Measurements from ENCODE around the gene MTHFD1L.

MTHFD1L gene

GRCh38 chr6:150979826-150980350, 114.4 kb downstream of the MTHFD1L start:
- TF ChIP-seq ZFP30 (CRISPR knock-in tag; IDR thresholded peaks at IDR 0.05): no peak
- no peak for TF ChIP-seq PPARA (CRISPR knock-in tag; IDR thresholded peaks at IDR 0.05; ENCODE audit: borderline replicate concordance)
- TF ChIP-seq POU6F1 (CRISPR knock-in tag; IDR thresholded peaks at IDR 0.05; ENCODE audit: borderline replicate concordance, low read depth): no peak
- no peak for TF ChIP-seq TCF4 (CRISPR knock-in tag; IDR thresholded peaks at IDR 0.05; ENCODE audit: borderline replicate concordance)
- no peak for TF ChIP-seq PATZ1 (CRISPR knock-in tag; IDR thresholded peaks at IDR 0.05; ENCODE audit: borderline replicate concordance)
- no peak for TF ChIP-seq GLIS3 (CRISPR knock-in tag; IDR thresholded peaks at IDR 0.05)
- TF ChIP-seq OSR1 (CRISPR knock-in tag; IDR thresholded peaks at IDR 0.05): no peak
- no peak for TF ChIP-seq ZNF8 (CRISPR knock-in tag; IDR thresholded peaks at IDR 0.05)
- TF ChIP-seq CREB5 (CRISPR knock-in tag; IDR thresholded peaks at IDR 0.05; ENCODE audit: low read depth): no peak
- TF ChIP-seq SNAI2 (CRISPR knock-in tag; IDR thresholded peaks at IDR 0.05): no peak
- no peak for TF ChIP-seq BACH2 (CRISPR knock-in tag; IDR thresholded peaks at IDR 0.05; ENCODE audit: borderline replicate concordance)
- TF ChIP-seq TOX (CRISPR knock-in tag; IDR thresholded peaks at IDR 0.05; ENCODE audit: borderline replicate concordance): no peak
- TF ChIP-seq ZC3H10 (CRISPR knock-in tag; IDR thresholded peaks at IDR 0.05): no peak
- no peak for TF ChIP-seq CSDC2 (CRISPR knock-in tag; IDR thresholded peaks at IDR 0.05)
- ATAC-seq: no peak

GRCh38 chr6:150981095-150981494, 115.6 kb downstream of the MTHFD1L start:
- no peak for TF ChIP-seq ZFP3 (CRISPR knock-in tag; IDR thresholded peaks at IDR 0.05)
- no peak for TF ChIP-seq BACH2 (CRISPR knock-in tag; IDR thresholded peaks at IDR 0.05; ENCODE audit: borderline replicate concordance)
- no peak for TF ChIP-seq RARB (CRISPR knock-in tag; IDR thresholded peaks at IDR 0.05)
- TF ChIP-seq PPARA (CRISPR knock-in tag; IDR thresholded peaks at IDR 0.05; ENCODE audit: borderline replicate concordance): no peak
- no peak for TF ChIP-seq CSDC2 (CRISPR knock-in tag; IDR thresholded peaks at IDR 0.05)
- no peak for TF ChIP-seq SNAI2 (CRISPR knock-in tag; IDR thresholded peaks at IDR 0.05)
- no peak for TF ChIP-seq ZNF8 (CRISPR knock-in tag; IDR thresholded peaks at IDR 0.05)
- TF ChIP-seq ZFP30 (CRISPR knock-in tag; IDR thresholded peaks at IDR 0.05): no peak
- no peak for TF ChIP-seq PATZ1 (CRISPR knock-in tag; IDR thresholded peaks at IDR 0.05; ENCODE audit: borderline replicate concordance)
- no peak for TF ChIP-seq OSR1 (CRISPR knock-in tag; IDR thresholded peaks at IDR 0.05)
- no peak for TF ChIP-seq TSHZ2 (CRISPR knock-in tag; IDR thresholded peaks at IDR 0.05)
- no peak for TF ChIP-seq ESRRG (CRISPR knock-in tag; IDR thresholded peaks at IDR 0.05)
- TF ChIP-seq ISL1 (CRISPR knock-in tag; IDR thresholded peaks at IDR 0.05): no peak
- TF ChIP-seq CSRNP3 (CRISPR knock-in tag; IDR thresholded peaks at IDR 0.05): no peak
- TF ChIP-seq ARNTL (CRISPR knock-in tag; IDR thresholded peaks at IDR 0.05; ENCODE audit: borderline replicate concordance, low read depth): no peak
- TF ChIP-seq ZC3H10 (CRISPR knock-in tag; IDR thresholded peaks at IDR 0.05): no peak
- no peak for TF ChIP-seq CREB5 (CRISPR knock-in tag; IDR thresholded peaks at IDR 0.05; ENCODE audit: low read depth)
- no peak for TF ChIP-seq ZNF70 (CRISPR knock-in tag; IDR thresholded peaks at IDR 0.05)
- ATAC-seq: no peak

Data from SK-N-SH treated with all-trans-retinoic acid at 6 μM for 48 hours (cell line).